GM12891 (cell line): ENCODE measurements around the gene CDKN1C.

Experiments used
- POLR2A ChIP-seq: IDR thresholded peaks from 2 replicates; pipeline ENCODE4 v1.6.1; 2011; ENCODE audit warnings: low read depth, low read length, control low read depth
- POLR2AphosphoS5 ChIP-seq: IDR thresholded peaks from 2 replicates; pipeline ENCODE4 v1.6.1; 2011; ENCODE audit warnings: low read depth, low read length, control low read depth
- TAF1 ChIP-seq: IDR thresholded peaks from 2 replicates; pipeline ENCODE4 v1.6.1; 2011; ENCODE audit warnings: low read depth, low read length, control low read depth

GRCh38 chr11:2836315-2837095, 49.1 kb downstream of the CDKN1C start:
- TF ChIP-seq POLR2AphosphoS5 (no peak), POLR2A (no peak), TAF1 (no peak)
